ENCODE measurements around the gene GANAB. TPM values are rescaled to one million over a fixed set of nuclear protein-coding genes. Genes with fewer than 3 reads are reported as not detected.

Gene GANAB
- total and polyA plus RNA-seq, 2 of the 13 experiments (the other 11 are each of a cell fraction or from before 2014, with no cell fraction given), result 99.5 to 234 TPM

DNA sequence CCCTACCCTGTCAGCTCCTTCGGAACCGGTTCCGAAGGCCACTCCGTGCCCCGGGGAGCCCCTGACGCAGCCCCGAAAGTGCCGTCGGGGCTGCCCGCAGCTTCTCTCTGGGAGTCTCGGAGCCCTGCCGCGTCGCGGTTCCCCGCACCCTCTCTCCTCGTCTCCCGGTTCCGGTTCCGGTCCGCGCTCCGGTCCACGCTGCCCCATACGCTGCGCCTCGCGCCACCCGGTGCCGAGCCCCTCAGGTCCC, 45.4 kb downstream of the GANAB start (continued):
- TF ChIP-seq KMT2A (CRISPR knock-in tag; IDR thresholded peaks at IDR 0.05) (no peak), HDAC1 (CRISPR knock-in tag; IDR thresholded peaks at IDR 0.05) (no peak), TCF12 (IDR thresholded peaks at IDR 0.05) (no peak), TCF12 (CRISPR knock-in tag; IDR thresholded peaks at IDR 0.05) (0 out of 2 replicates have a peak, but pooled peaks have one; percentile 35), DZIP1 (CRISPR knock-in tag; IDR thresholded peaks at IDR 0.05) (no peak), ZBED4 (CRISPR knock-in tag; IDR thresholded peaks at IDR 0.05; ENCODE audit: borderline replicate concordance) (peak; percentile 84; the same call in 1 of the 2 replicates), ZNF691 (CRISPR knock-in tag; IDR thresholded peaks at IDR 0.05; ENCODE audit: borderline replicate concordance, low read depth) (no peak), ISL2 (CRISPR knock-in tag; IDR thresholded peaks at IDR 0.05) (no peak), ZFP36L2 (CRISPR knock-in tag; IDR thresholded peaks at IDR 0.05) (no peak), ZMYM4 (CRISPR knock-in tag; IDR thresholded peaks at IDR 0.05) (no peak), HOXA5 (CRISPR knock-in tag; IDR thresholded peaks at IDR 0.05) (no peak), GTF2F1 (IDR thresholded peaks at IDR 0.05; ENCODE audit: low read length) (no peak), HIC2 (CRISPR knock-in tag; IDR thresholded peaks at IDR 0.05; ENCODE audit: low read depth) (no peak)
- TF ChIP-seq, protein P1, sequence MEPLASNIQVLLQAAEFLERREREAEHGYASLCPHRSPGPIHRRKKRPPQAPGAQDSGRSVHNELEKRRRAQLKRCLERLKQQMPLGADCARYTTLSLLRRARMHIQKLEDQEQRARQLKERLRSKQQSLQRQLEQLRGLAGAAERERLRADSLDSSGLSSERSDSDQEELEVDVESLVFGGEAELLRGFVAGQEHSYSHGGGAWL (CRISPR knock-in tag; IDR thresholded peaks at IDR 0.05), result no peak; the same call in 1 of the 2 replicates
- TF ChIP-seq, protein P2, sequence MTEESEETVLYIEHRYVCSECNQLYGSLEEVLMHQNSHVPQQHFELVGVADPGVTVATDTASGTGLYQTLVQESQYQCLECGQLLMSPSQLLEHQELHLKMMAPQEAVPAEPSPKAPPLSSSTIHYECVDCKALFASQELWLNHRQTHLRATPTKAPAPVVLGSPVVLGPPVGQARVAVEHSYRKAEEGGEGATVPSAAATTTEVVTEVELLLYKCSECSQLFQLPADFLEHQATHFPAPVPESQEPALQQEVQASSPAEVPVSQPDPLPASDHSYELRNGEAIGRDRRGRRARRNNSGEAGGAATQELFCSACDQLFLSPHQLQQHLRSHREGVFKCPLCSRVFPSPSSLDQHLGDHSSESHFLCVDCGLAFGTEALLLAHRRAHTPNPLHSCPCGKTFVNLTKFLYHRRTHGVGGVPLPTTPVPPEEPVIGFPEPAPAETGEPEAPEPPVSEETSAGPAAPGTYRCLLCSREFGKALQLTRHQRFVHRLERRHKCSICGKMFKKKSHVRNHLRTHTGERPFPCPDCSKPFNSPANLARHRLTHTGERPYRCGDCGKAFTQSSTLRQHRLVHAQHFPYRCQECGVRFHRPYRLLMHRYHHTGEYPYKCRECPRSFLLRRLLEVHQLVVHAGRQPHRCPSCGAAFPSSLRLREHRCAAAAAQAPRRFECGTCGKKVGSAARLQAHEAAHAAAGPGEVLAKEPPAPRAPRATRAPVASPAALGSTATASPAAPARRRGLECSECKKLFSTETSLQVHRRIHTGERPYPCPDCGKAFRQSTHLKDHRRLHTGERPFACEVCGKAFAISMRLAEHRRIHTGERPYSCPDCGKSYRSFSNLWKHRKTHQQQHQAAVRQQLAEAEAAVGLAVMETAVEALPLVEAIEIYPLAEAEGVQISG (CRISPR knock-in tag; IDR thresholded peaks at IDR 0.05), result no peak
- TF ChIP-seq, protein P3, sequence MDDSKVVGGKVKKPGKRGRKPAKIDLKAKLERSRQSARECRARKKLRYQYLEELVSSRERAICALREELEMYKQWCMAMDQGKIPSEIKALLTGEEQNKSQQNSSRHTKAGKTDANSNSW (CRISPR knock-in tag; IDR thresholded peaks at IDR 0.05; ENCODE audit: borderline replicate concordance), result peak; percentile 65
- TF ChIP-seq, protein P4, sequence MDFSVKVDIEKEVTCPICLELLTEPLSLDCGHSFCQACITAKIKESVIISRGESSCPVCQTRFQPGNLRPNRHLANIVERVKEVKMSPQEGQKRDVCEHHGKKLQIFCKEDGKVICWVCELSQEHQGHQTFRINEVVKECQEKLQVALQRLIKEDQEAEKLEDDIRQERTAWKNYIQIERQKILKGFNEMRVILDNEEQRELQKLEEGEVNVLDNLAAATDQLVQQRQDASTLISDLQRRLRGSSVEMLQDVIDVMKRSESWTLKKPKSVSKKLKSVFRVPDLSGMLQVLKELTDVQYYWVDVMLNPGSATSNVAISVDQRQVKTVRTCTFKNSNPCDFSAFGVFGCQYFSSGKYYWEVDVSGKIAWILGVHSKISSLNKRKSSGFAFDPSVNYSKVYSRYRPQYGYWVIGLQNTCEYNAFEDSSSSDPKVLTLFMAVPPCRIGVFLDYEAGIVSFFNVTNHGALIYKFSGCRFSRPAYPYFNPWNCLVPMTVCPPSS (IDR thresholded peaks at IDR 0.05), result no peak
